Stimulated activated CD4-positive, alpha-beta T cell treated with anti-CD3 and anti-CD28 coated beads, Interleukin-15, amount 100 ng/mL, for 48 hours (primary cell): ENCODE data around the gene ASTN2.

Source experiments
- DNase-seq, 2 donors: peaks; one replicate each; pipeline ENCODE4 v3.0.0-alpha.2; 2020; ENCODE audit warnings: low read depth in 2 of 2

The ASTN2 gene

GRCh38 chr9:116566677-116567488, 848.0 kb downstream of the ASTN2 start:
- DNase-seq = no peak

DNA sequence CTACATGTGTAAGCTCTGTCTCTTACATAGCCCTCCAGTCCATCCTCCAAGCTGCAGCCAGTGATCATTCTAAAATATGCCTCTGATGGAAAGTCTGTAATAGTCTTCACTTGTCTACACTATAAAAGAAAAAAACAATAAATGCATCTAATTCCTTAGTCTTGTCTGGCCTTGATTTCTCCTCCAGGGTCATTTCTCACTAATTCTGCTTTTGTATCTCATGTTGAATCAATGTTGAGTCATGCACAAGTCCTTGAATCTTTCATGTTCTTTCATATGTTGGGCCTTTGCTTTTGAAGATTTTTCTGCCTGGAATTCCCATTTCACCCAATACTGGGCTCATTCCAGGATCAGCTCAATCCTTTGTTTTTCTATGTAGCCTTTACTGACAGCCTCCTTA, 848.9 kb downstream of the ASTN2 start:
- no peak for DNase-seq

- DNase-seq = no peak
Observed at GRCh38 chr9:116564266-116564793, 850.5 kb downstream of the ASTN2 start.

DNA sequence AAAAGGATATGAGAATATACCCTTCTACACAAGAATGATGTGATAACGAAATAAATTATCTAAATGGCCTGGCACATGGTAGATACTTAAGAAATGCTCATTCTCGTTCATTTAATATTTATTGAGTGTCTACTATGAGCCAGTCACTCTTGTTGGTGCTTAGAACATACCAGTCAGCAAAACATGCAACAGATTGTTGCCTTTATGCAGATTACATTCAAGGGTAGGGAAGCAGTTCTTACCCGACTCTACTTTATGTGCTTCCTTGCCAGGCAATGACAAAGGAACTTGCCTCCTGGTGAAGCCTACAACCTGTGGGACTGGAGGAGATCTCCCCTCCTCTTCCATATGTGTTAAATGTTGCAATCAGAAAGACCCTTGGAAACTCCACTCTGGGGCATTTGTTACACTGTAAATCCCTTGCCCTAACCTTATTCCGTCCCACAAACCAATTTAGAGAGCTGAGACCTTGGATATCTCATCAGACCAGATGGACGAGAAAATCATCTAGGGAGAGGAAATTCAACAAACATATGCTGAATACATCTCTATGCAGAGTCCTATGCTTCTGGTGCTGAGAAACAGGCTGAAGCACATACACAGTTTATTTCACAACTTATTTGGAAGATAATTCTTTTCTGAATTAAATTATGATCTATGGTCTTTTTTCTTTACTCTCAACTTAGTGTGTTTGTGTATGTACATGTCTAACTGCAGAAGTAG, 855.9 kb downstream of the ASTN2 start:
- DNase-seq = no peak

GRCh38 chr9:116558035-116558434, 856.8 kb downstream of the ASTN2 start:
- DNase-seq = no peak

- DNase-seq = no peak
Observed at GRCh38 chr9:116555556-116556155, 859.2 kb downstream of the ASTN2 start.

DNA sequence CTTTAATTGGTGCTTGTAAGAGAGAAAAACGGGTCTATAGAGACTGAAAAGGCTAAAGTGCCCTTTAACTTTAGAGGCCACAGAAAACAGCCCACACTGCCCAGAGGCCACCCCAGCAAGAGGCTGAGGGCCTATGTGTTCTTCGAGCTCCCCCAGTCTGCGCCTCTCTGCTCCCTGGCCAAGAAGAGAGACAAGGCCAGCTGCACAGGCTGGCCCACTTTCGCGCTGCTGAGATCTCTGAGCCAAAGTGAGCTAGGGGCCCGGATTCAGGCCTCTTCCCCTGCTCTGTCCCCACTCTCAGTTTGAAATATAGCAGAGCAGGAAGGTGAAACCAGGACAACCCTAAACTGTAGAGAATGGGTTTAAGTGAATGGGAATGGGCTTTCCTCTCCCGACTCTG, 859.7 kb downstream of the ASTN2 start:
- no peak for DNase-seq

GRCh38 chr9:116550696-116551436, 864.0 kb downstream of the ASTN2 start:
- DNase-seq = no peak

GRCh38 chr9:116549786-116550660, 864.8 kb downstream of the ASTN2 start:
- DNase-seq = no peak

DNA sequence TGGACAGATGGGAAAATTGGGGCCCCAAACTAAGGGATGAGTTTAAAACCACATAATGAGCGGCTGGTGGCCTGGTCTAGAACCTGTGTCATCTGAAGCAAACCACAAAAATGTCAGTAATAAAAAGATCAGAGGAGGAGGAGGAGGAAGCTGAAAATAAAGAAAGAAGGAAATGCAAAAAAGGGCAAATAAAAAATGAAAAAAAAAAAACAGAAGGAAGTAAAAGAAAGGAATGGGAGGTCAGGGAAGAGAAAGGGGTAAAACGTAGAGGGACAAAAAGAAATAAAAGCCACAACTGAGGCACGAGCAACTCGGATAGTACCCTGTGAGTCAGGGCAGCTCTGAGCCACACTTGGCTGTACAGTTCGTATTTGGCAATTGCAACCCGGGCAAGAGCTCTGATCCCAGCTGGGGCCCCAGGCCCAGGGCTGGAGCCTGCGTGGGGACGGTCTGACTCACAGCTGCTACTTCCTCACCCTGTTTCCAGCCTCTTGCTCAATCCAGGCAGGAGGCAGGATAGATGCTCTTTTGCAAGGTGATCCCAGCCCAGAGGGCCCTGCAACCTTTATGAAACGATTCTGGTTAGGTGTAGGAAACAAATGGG, 865.7 kb downstream of the ASTN2 start:
- no peak for DNase-seq

DNA sequence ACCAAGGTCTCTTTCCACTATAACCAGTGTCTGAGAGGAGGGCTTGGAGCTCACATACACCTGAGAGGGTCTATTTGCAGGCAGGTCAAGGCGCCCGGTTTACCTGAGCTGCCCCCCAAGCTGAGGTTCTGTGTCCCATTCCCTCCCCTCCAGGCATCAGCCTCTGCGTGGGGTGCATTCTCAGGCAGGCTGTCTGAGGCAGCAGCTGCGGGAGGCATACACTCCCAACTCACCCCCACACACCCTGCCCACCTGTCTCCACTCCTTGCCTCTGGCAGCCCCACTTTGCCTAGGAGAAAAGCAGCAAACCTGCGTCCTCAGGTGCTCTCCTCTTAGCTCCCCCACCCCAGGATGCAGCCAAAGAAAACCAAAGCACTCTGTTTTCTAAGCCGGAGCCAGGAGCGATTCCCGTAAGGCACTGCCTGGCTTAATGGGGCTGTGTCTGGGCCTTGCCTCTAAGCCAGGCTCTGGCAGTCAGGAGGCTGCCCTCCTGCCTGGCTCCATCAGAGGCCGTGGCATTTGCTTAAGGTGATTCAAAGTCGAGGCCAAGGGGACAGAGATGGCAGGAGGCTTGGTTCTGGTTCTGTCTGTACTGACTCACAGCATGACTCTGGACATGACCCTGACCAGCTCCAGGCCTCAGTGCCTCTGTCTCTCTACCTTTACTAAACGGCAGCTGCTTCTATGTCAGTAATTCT, 867.0 kb downstream of the ASTN2 start:
- no peak for DNase-seq

DNA sequence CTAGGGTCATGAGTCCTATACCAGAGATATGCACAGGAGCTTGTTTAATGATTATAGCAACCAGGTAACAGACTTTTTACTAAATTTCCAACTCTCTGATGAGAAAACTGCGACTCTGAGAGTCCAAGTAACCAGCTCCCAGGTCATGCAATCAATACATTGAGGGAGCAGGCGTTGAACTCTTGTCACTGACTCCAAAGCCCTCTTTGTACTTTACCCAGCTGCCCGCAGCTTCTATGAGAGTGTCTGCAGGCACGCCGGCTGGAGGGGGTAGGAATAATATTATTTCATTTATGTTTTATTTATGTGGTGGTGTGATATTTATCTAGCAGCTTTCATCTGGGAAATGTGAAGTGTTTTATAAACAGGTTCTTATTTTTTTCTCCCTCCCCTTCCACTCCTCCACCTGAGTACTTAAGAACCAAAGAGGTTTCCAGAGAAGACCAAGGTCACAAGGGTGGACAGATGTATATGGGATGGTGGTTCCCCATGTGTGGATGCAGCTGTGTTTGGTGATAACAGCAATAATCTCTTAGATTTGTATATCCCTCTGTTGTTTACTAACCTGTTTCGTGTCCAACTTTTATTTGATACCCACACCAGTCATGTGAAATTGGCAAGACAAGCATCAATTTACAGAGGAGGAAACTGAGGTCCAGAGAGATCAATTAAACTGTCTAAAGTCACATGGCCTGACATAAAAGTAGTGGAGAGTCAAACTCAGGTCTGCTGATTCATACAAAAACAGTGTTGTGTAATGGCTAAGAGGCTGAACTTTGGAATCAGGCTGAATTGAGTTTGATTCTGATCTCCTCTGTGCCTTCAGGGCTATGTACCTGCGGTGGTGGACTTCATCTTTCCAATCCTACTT, 867.9 kb downstream of the ASTN2 start:
- no peak for DNase-seq

GRCh38 chr9:116544896-116545295, 870.0 kb downstream of the ASTN2 start:
- DNase-seq = no peak

DNA sequence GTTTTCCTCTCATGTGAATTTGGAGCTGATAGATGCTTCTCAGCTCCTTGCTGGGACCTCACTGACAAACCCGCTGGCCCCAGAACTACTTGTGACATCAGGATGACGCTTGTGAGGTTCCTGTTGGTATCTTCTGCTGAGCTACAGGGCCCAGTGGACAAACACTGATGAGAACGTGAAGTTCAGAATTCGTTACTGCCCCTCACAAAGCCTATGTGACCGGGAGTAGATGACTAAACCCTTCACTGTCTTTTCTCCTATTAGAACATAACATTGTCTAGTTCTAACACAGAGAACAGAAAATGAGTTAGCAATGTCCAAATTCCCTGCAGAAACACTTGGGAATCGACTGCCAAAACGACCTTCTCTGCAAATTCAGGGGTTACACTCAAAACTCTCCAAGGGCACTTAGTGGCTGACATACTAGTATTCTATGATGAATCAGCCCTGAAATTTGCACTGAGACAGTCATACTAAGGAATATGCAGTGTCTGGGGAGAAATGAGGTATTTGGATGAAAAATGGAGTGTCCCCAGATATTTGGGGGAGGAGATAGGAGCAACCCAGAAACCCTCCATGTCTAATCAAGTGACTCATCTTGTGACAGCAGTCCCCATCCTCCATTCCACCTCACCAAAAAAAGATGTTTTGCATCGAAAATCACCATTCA, 871.0 kb downstream of the ASTN2 start:
- no peak for DNase-seq

- no peak for DNase-seq
Observed at GRCh38 chr9:116541402-116541801, 873.5 kb downstream of the ASTN2 start.

DNA sequence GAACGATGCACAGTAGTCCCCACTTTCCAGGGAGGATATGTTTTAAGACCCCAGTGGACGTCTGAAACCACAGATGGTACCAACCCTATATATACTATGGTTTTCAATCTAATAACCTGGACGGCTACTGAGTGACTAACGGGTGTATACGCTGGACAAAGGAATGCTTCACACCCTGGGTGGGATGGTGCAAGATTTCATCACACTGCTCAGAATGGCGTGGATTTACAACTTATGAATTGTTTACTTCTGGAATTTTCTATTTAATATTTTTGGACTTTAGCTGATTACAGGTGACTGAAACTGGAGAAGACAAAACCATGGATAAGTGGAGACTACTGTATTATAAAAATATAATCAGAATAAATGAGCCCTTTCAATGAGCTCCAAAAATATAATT, 875.3 kb downstream of the ASTN2 start:
- DNase-seq = no peak

DNA sequence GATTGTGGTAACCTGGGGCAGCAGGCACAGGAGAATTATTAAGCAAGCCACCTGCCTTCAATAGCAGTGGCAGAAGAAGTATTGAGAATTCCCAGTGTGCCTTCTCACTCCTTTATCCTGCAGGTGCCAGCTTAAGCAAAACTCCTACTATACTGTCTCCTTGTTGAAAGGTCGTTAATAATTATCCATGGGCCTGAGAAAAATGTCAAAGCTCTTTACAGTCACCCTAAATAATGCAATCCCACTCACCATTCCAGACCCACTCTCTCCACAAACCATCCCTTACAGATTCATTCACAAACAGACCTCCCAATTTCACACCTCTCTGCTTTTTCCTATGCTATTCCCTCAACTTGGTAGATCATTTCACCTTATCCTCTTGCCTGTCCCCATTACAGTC, 889.2 kb downstream of the ASTN2 start:
- no peak for DNase-seq

DNA sequence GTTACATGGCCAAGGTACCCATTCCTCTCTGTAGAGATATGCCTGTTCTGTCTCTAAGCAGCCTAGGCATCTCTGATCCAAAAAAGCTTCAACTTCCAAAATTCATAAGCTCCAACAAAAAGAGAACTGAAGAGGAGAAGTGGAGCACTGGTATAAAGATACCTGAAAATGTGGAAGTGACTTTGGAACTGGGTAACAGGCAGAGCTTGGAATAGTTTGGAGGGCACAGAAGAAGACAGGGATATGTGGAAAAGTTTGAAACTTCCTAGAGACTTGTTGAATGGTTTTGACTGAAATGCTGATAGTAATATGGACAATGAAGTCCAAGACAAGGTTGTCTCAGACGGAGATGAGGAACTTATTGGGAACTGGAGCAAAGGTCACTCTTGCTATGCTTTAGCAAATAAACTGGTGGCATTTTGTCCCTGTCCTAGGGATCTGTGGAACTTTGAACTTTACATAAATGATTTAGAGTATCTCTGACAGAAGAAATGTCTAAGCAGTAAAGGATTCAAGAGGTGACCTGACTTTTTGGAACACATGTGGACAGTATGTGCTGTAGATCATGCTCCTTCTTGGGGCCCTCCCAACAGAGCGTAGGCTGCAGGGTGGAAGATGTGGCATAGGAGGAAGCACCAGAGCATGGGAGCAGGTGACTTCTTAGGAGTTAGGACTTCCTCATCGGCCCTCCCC, 889.9 kb downstream of the ASTN2 start:
- DNase-seq = no peak
